Tibial nerve (tissue), 3 donors: Measurements from ENCODE around the gene ZNF490.

Source experiments
- CTCF ChIP-seq, 5 experiments: fragments of 200-600 bp in 3 of 5; fragments of 450-650 bp in 2 of 5; sonication (generic) in 3 of 5; IDR thresholded peaks; one replicate each; pipeline ENCODE4 v1.5.1; 2016 to 2019; ENCODE audit warnings: antibody characterized with exemption in 5 of 5, mild to moderate bottlenecking in 3 of 5, moderate library complexity in 2 of 5
- POLR2A ChIP-seq, 2 donors: fragments of 450-650 bp; IDR thresholded peaks; one replicate each; pipeline ENCODE4 v1.6.1; 2017; ENCODE audit warnings: antibody characterized with exemption in 2 of 2, mild to moderate bottlenecking in 2 of 2, moderate library complexity in 2 of 2

GRCh38 chr19:12642506-12642905 is 31.9 kb upstream of the ZNF490 start:
- no peak for TF ChIP-seq CTCF (IDR thresholded peaks at IDR 0.05)
- no peak for TF ChIP-seq POLR2A (IDR thresholded peaks at IDR 0.05)
